Osteocyte (in vitro differentiated cells): ENCODE measurements around the gene BAZ2A. TPM values are rescaled to one million over a fixed set of nuclear protein-coding genes. Genes with fewer than 3 reads are reported as not detected.

Experiments used
- DNase-seq: peaks from one replicate; pipeline ENCODE4 v3.0.0; 2021; ENCODE audit warnings: mixed read lengths; ENCODE audit not compliant: unreplicated experiment; ENCODE audit errors: extremely low spot score
- H3K27ac Mint-ChIP-seq: one replicate; pipeline ENCODE4 v1.8.0; 2021; ENCODE audit warnings: mild to moderate bottlenecking, mixed read lengths; ENCODE audit not compliant: unreplicated experiment
- H3K27me3 Mint-ChIP-seq: one replicate; pipeline ENCODE4 v1.8.0; 2021; ENCODE audit warnings: mixed read lengths; ENCODE audit not compliant: unreplicated experiment
- H3K36me3 Mint-ChIP-seq: one replicate; pipeline ENCODE4 v1.8.0; 2021; ENCODE audit warnings: mixed read lengths; ENCODE audit not compliant: unreplicated experiment
- H3K4me1 Mint-ChIP-seq: one replicate; pipeline ENCODE4 v1.8.0; 2021; ENCODE audit warnings: mixed read lengths; ENCODE audit not compliant: unreplicated experiment
- H3K4me3 Mint-ChIP-seq: one replicate; pipeline ENCODE4 v1.8.0; 2021; ENCODE audit warnings: mild to moderate bottlenecking, moderate library complexity, mixed read lengths; ENCODE audit not compliant: unreplicated experiment
- H3K9me3 Mint-ChIP-seq: one replicate; pipeline ENCODE4 v1.8.0; 2021; ENCODE audit warnings: mixed read lengths; ENCODE audit not compliant: unreplicated experiment
- total RNA-seq: library from RNA; stranded (reverse); gene quantifications from 2 replicates; pipeline ENCODE4 v1.2.1, GENCODE V29; 2021
- TF ChIP-seq, protein P1 (sequence below): fragments of 200-600 bp; sonication (generic); IDR thresholded peaks from 2 replicates; pipeline ENCODE4 v1.5.0; 2021; ENCODE audit warnings: antibody characterized with exemption, mild to moderate bottlenecking, moderate library complexity

Gene BAZ2A
- total RNA-seq, 1 donor from 2014 or later, result 83.1 TPM

- Mint-ChIP-seq H3K27ac (peak overlapping the region; percentile 96), H3K4me3 (peak overlapping the region; percentile 99), H3K36me3 (peaks cover 37% of the 10 kb centered on the region), H3K4me1 (peaks cover 27% of the 10 kb centered on the region), H3K9me3 (no peaks in the 10 kb centered on the region), H3K27me3 (no peaks in the 10 kb centered on the region)
- TF ChIP-seq, protein P1, sequence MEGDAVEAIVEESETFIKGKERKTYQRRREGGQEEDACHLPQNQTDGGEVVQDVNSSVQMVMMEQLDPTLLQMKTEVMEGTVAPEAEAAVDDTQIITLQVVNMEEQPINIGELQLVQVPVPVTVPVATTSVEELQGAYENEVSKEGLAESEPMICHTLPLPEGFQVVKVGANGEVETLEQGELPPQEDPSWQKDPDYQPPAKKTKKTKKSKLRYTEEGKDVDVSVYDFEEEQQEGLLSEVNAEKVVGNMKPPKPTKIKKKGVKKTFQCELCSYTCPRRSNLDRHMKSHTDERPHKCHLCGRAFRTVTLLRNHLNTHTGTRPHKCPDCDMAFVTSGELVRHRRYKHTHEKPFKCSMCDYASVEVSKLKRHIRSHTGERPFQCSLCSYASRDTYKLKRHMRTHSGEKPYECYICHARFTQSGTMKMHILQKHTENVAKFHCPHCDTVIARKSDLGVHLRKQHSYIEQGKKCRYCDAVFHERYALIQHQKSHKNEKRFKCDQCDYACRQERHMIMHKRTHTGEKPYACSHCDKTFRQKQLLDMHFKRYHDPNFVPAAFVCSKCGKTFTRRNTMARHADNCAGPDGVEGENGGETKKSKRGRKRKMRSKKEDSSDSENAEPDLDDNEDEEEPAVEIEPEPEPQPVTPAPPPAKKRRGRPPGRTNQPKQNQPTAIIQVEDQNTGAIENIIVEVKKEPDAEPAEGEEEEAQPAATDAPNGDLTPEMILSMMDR, result no peak
- DNase-seq, result no peak
These were observed 14.5 kb upstream of the BAZ2A start for GRCh38 chr12:56644654-56645053.

GRCh38 chr12:56641219-56641618, 11.1 kb upstream of the BAZ2A start:
- DNase-seq, result no peak
- TF ChIP-seq, protein P1, result no peak
- Mint-ChIP-seq H3K4me1 (peaks cover 39% of the 10 kb centered on the region), H3K27me3 (no peaks in the 10 kb centered on the region), H3K36me3 (peaks cover 58% of the 10 kb centered on the region), H3K9me3 (no peaks in the 10 kb centered on the region), H3K27ac (no peak overlapping the region), H3K4me3 (no peak overlapping the region)

- Mint-ChIP-seq H3K27ac (peak overlapping the region; percentile 98), H3K36me3 (peaks cover 38% of the 10 kb centered on the region), H3K27me3 (no peaks in the 10 kb centered on the region), H3K9me3 (no peaks in the 10 kb centered on the region), H3K4me3 (no peak overlapping the region), H3K4me1 (peaks cover 37% of the 10 kb centered on the region)
- TF ChIP-seq, protein P1, result no peak
- no peak for DNase-seq
These were observed 7.5 kb upstream of the BAZ2A start for GRCh38 chr12:56637621-56638020.

DNA sequence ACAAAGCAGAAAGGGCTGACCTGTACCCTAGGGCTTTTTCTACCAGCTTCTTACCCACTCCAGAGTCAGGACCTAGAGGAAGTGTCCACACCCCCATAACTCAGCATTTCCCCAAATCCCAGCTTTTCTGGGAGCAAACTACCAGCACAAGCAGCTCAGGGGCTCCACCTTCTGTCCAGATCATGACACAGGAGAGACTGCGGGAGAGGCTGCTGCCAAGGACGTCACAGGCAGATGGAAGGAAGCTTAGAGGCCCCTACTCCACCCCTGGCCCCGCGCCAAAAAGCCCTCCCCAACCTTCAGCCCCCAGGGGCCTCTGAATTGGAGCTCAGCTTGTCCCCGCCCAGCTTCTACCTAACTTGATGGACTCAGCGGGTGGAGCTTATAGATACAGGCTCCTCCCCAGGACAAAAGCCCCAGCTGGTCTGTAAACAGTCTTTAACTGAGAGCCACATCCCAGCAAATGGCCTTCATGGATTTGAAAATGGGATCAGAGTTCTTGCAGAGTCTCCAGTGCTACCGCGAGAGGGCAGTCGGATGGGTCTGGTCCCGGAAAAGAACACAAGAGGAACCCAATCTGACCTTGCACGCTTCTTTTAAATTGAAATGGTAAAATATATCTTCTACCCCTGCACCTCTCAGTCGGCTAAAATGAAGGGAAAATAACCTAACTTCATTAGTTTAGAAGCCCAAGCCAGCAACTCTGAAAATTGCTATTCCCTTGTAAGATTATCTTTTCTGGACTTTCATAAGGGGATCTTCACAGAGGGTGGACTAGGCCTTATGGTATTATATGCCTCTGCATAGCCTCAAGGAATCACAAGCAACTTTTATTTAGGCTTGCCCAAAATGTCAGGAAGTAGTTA, 6.8 kb upstream of the BAZ2A start:
- peak; percentile 100 for DNase-seq
- H3K27ac Mint-ChIP-seq, result peak overlapping the region; percentile 98
- no peaks in the 10 kb centered on the region for H3K9me3 Mint-ChIP-seq
- TF ChIP-seq, protein P1, result peak; percentile 68
- peak overlapping the region; percentile 92 for H3K4me3 Mint-ChIP-seq
- H3K4me1 Mint-ChIP-seq, result peaks cover 42% of the 10 kb centered on the region
- peaks cover 31% of the 10 kb centered on the region for H3K36me3 Mint-ChIP-seq
- no peaks in the 10 kb centered on the region for H3K27me3 Mint-ChIP-seq
